Loucy (cell line): ENCODE measurements around the gene SLC25A31.

Experiments used
- CTCF ChIP-seq: fragments of 200-600 bp; sonication (generic); conservative IDR thresholded peaks from 2 replicates; pipeline ENCODE4 v1.5.1; 2014; ENCODE audit warnings: mild to moderate bottlenecking, antibody characterized with exemption, low read length
- EZH2phosphoT487 ChIP-seq: fragments of 200-600 bp; IDR thresholded peaks from 2 replicates; pipeline ENCODE4 v1.6.1; 2018; ENCODE audit warnings: antibody characterized with exemption, mild to moderate bottlenecking, moderate library complexity, borderline replicate concordance

GRCh38 chr4:127730142-127730913 lies at the start of gene SLC25A31:
- TF ChIP-seq CTCF (no peak), EZH2phosphoT487 (no peak)
